ENCODE measurements around the gene ACTRT3. TPM values are rescaled to one million over a fixed set of nuclear protein-coding genes. Genes with fewer than 3 reads are reported as not detected.
A peak's percentile ranks its signal among the peaks of the same experiment; 100 is the strongest.

ACTRT3 gene
- total and polyA plus RNA-seq, 2 of the 13 experiments (the other 11 are each of a cell fraction or from before 2014, with no cell fraction given), result 0.42 to 0.97 TPM

DNA sequence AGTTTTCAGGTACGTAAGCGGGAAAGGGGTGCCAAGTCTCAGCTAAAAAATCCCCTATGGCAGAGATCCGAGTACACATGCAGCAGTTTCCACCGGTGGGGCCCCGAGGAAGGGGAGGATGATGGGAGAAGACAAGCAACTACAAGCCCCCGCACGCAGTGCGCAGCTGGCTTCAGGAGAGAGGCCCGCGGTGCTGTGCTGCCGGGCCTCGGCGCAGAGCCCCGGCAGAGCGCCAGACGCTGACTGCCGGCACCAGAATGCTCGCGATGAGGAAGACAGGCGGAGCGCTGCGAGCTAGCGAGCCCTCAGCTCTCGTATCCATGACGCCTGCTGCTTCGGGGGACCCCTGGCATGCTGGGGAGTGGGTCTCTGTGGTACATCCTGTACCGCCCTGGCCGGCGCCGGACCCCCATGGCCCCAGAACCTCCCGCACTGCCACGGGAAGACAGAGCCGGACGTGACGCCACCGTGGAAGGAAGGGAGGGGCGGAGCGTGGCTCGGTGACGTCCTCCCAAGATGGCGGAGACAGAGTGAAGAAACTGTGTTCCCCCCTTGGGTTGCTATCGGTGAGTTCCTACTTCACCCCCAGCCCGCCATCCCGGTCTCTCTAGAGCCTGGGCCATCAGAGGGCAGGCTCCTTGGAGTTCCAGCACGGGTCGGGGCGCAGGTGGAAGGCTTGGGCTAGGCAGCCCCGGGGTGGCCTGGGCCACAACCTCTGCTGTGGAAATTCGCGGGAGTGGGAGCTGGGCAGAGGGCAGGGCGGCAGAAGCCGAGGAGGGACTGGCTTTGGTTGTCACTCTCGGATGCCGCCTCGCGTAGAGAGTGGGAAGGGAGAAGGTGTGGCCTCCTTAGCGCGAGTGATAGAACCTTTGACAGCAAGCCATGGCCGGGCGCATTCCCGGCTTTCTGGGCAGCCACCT is 3.8 kb upstream of the ACTRT3 start, which contains the start of gene MYNN (continued):
- TF ChIP-seq, protein P1, sequence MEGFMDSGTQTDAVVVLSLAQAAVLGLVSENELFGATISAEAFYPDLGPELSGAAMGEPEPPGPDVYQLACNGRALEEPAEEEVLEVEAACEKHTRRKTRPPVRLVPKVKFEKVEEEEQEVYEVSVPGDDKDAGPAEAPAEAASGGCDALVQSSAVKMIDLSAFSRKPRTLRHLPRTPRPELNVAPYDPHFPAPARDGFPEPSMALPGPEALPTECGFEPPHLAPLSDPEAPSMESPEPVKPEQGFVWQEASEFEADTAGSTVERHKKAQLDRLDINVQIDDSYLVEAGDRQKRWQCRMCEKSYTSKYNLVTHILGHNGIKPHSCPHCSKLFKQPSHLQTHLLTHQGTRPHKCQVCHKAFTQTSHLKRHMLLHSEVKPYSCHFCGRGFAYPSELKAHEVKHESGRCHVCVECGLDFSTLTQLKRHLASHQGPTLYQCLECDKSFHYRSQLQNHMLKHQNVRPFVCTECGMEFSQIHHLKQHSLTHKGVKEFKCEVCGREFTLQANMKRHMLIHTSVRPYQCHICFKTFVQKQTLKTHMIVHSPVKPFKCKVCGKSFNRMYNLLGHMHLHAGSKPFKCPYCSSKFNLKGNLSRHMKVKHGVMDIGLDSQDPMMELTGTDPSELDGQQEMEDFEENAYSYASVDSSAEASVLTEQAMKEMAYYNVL (CRISPR knock-in tag; IDR thresholded peaks at IDR 0.05; ENCODE audit: borderline replicate concordance), result peak; percentile 86
- TF ChIP-seq ZFP90 (CRISPR knock-in tag; IDR thresholded peaks at IDR 0.05; ENCODE audit: borderline replicate concordance), result peak; percentile 82
- TF ChIP-seq ZC3H4 (CRISPR knock-in tag; IDR thresholded peaks at IDR 0.05; ENCODE audit: borderline replicate concordance), result no peak
- TF ChIP-seq MIER3 (CRISPR knock-in tag; IDR thresholded peaks at IDR 0.05; ENCODE audit: borderline replicate concordance), result peak; percentile 45; the same call in 1 of the 2 replicates
- TF ChIP-seq, protein P2, sequence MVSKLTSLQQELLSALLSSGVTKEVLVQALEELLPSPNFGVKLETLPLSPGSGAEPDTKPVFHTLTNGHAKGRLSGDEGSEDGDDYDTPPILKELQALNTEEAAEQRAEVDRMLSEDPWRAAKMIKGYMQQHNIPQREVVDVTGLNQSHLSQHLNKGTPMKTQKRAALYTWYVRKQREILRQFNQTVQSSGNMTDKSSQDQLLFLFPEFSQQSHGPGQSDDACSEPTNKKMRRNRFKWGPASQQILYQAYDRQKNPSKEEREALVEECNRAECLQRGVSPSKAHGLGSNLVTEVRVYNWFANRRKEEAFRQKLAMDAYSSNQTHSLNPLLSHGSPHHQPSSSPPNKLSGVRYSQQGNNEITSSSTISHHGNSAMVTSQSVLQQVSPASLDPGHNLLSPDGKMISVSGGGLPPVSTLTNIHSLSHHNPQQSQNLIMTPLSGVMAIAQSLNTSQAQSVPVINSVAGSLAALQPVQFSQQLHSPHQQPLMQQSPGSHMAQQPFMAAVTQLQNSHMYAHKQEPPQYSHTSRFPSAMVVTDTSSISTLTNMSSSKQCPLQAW (CRISPR knock-in tag; IDR thresholded peaks at IDR 0.05), result peak; percentile 20; the same call in 1 of the 2 replicates
- no peak for TF ChIP-seq SIX1 (CRISPR knock-in tag; IDR thresholded peaks at IDR 0.05; ENCODE audit: borderline replicate concordance)
- no peak for TF ChIP-seq ZNF335 (CRISPR knock-in tag; IDR thresholded peaks at IDR 0.05)
- TF ChIP-seq ZBTB39 (CRISPR knock-in tag; IDR thresholded peaks at IDR 0.05), result no peak
- peak; percentile 94 for TF ChIP-seq ZNF687 (CRISPR knock-in tag; IDR thresholded peaks at IDR 0.05)
- TF ChIP-seq ZMYM3 (CRISPR knock-in tag; IDR thresholded peaks at IDR 0.05), result no peak
- no peak for TF ChIP-seq PLRG1 (conservative IDR thresholded peaks at IDR 0.05)
- TF ChIP-seq, protein P3, sequence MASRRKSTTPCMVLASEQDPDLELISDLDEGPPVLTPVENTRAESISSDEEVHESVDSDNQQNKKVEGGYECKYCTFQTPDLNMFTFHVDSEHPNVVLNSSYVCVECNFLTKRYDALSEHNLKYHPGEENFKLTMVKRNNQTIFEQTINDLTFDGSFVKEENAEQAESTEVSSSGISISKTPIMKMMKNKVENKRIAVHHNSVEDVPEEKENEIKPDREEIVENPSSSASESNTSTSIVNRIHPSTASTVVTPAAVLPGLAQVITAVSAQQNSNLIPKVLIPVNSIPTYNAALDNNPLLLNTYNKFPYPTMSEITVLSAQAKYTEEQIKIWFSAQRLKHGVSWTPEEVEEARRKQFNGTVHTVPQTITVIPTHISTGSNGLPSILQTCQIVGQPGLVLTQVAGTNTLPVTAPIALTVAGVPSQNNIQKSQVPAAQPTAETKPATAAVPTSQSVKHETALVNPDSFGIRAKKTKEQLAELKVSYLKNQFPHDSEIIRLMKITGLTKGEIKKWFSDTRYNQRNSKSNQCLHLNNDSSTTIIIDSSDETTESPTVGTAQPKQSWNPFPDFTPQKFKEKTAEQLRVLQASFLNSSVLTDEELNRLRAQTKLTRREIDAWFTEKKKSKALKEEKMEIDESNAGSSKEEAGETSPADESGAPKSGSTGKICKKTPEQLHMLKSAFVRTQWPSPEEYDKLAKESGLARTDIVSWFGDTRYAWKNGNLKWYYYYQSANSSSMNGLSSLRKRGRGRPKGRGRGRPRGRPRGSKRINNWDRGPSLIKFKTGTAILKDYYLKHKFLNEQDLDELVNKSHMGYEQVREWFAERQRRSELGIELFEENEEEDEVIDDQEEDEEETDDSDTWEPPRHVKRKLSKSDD (CRISPR knock-in tag; IDR thresholded peaks at IDR 0.05; ENCODE audit: low read depth), result peak; percentile 96
- TF ChIP-seq, protein P4, sequence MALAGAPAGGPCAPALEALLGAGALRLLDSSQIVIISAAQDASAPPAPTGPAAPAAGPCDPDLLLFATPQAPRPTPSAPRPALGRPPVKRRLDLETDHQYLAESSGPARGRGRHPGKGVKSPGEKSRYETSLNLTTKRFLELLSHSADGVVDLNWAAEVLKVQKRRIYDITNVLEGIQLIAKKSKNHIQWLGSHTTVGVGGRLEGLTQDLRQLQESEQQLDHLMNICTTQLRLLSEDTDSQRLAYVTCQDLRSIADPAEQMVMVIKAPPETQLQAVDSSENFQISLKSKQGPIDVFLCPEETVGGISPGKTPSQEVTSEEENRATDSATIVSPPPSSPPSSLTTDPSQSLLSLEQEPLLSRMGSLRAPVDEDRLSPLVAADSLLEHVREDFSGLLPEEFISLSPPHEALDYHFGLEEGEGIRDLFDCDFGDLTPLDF (CRISPR knock-in tag; IDR thresholded peaks at IDR 0.05), result no peak
